GM12891 (cell line): ENCODE data around the gene ACSL1.

Experiments used
- PAX5 ChIP-seq: IDR thresholded peaks from 2 replicates; pipeline ENCODE4 v1.6.1; 2011; ENCODE audit warnings: low read length, moderate library complexity, mild to moderate bottlenecking; ENCODE audit not compliant: insufficient read depth, severe bottlenecking
- POLR2A ChIP-seq: IDR thresholded peaks from 2 replicates; pipeline ENCODE4 v1.6.1; 2011; ENCODE audit warnings: low read depth, low read length, control low read depth
- POLR2AphosphoS5 ChIP-seq: IDR thresholded peaks from 2 replicates; pipeline ENCODE4 v1.6.1; 2011; ENCODE audit warnings: low read depth, low read length, control low read depth
- POU2F2 ChIP-seq: IDR thresholded peaks from 2 replicates; pipeline ENCODE4 v1.6.1; 2011; ENCODE audit warnings: low read depth, mild to moderate bottlenecking, control low read depth, low read length, moderate library complexity
- TAF1 ChIP-seq: IDR thresholded peaks from 2 replicates; pipeline ENCODE4 v1.6.1; 2011; ENCODE audit warnings: low read depth, low read length, control low read depth

GRCh38 chr4:184802697-184803015 is 23.1 kb downstream of the ACSL1 start:
- TF ChIP-seq POLR2AphosphoS5: no peak
- no peak for TF ChIP-seq POLR2A
- TF ChIP-seq TAF1: no peak
- no peak for TF ChIP-seq PAX5
- TF ChIP-seq POU2F2: no peak
